ENCODE data around the gene ZAP70.

ZAP70 gene

GRCh38 chr2:97732436-97733340 lies 19.3 kb downstream of the ZAP70 start:
- DNase-seq (ENCODE audit: low read depth in 1 of 2, low spot score in 1 of 2) = no peak

DNA sequence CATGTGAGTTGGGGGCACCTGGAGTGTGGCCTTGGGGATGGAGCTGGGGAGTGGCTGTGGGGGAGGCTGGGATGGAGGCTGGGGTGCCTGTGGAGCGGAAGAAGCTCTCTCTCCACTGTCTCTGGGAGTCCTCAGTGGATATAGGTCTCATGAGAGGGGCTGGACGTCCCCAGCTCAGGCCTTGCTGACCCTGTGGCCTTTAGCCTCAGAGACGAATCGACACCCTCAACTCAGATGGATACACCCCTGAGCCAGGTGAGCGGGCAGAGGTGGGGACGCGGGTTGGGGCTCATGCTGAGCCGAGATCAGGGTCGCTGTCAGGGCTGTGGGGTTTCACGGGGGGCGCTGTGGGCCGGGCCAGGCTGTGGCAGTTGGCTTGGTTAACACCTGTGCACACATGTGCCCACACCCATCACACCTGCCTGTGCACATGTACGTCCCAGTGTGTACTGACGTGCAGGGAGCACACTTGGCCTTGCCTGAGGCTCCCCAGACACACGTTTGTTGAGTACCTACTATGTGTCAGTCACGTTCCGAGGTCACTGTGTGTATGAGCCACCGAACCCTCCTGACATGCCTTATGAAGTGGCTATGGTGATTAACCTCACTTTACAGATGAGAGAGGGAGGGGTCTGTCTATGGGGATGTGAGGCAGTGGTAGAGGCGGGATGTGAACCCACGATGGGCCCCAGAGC lies 20.1 kb downstream of the ZAP70 start:
- no peak for DNase-seq (ENCODE audit: low read depth in 1 of 2, low spot score in 1 of 2)

DNA sequence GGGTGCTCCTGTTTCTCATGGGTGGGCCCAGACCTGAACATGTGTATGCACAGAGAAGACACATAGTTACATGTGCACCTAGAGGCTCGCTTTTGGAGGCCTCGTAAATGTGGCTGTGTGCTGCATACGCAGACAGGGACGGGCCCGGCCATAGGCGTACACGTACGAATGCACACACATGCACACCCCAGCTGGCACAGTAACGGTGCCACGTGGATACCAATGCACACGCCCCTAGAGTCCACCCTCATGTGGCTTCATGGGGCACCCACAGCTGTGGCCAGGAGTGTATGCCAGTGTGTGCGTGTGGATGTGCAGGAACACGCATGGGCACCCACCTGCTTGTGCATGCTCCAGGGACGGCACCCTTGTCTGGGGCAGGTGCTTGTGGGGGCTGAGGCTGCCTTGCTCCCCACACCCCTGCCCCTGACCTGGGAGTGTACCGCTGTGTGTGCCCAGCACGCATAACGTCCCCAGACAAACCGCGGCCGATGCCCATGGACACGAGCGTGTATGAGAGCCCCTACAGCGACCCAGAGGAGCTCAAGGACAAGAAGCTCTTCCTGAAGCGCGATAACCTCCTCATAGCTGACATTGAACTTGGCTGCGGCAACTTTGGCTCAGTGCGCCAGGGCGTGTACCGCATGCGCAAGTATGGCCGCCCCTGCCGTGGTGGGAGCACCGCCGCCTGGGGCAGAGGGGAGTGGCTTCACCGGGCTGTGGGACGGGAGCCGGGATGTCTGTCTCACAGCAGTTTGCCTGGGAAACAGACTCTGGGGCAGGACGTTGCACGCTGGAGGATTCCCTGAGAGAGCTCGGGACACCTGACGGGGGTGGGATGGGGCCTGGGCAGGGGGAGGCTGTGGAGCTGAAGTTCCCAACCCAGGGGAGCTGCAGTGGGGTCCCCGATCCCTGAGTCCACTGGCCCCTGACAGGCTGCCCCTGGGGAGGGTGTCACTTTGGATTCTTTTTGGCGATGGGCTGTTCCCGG lies 21.0 kb downstream of the ZAP70 start:
- no peak for DNase-seq (ENCODE audit: low read depth in 1 of 2, low spot score in 1 of 2)

DNA sequence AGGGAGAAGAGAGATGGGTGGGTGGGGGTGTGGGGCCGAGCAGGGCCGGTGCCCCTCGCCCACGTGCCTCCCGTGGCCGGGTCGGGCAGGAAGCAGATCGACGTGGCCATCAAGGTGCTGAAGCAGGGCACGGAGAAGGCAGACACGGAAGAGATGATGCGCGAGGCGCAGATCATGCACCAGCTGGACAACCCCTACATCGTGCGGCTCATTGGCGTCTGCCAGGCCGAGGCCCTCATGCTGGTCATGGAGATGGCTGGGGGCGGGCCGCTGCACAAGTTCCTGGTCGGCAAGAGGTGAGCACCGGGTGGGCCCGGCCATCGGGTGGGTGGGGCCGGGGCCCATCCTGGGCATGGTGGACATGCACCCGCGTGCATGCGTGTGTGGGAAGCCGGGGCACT lies 21.8 kb downstream of the ZAP70 start:
- no peak for DNase-seq (ENCODE audit: low read depth in 1 of 2, low spot score in 1 of 2)

DNA sequence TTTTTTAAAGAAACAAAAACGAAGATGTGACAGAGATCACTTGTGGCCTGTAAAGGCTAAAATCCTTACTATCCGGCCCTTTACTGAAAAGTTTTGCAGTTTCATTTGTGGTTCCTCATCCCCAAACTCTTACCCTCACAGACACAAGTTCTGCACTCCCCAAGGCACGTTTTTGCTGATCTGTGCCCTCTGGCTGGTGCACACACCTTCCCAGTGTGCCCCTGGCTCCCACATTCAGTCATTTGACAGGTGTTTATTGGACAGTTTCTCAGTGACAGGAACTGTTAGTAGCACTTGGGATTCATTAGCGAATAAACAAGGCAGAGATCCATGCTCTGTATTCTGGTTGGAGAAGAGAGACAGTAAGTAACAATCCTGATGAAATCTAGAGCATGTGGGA lies 22.8 kb downstream of the ZAP70 start:
- no peak for DNase-seq (ENCODE audit: low read depth in 1 of 2, low spot score in 1 of 2)

DNA sequence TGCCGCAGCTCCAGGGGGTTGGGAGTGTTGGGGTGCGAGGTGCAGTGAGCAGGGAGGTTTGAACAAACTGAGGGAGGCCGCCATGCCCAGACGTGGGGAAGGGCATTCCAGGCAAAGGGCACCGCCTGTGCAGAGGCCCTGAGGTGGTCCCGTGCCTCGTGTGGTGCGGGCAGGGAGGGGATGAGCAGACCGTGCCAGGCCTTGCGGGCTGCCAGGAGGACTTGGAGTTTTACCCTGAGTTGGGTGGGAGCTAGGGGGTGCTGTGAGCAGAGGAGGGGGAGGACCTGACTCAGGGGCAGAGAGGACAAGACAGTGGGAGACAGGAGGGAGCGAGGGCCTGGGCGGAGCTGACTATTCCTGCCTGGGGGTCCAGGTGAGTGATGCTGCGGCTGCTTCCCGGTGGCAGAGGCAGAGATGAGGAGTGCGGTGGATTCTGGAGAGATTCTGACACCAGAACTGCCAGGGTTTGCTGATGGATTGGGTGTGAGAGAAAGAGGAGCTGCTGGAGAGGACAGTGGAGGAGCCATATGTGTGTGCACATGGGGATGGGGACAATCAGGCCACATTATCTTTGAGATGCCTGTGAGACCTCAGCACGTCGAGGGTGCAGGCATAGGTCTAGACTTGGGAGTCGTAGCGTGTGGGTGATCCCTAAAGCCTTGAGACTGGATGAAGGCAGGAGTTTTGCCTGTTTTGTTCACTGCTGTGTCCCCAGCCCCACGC lies 23.4 kb downstream of the ZAP70 start:
- no peak for DNase-seq (ENCODE audit: low read depth in 1 of 2, low spot score in 1 of 2)

DNA sequence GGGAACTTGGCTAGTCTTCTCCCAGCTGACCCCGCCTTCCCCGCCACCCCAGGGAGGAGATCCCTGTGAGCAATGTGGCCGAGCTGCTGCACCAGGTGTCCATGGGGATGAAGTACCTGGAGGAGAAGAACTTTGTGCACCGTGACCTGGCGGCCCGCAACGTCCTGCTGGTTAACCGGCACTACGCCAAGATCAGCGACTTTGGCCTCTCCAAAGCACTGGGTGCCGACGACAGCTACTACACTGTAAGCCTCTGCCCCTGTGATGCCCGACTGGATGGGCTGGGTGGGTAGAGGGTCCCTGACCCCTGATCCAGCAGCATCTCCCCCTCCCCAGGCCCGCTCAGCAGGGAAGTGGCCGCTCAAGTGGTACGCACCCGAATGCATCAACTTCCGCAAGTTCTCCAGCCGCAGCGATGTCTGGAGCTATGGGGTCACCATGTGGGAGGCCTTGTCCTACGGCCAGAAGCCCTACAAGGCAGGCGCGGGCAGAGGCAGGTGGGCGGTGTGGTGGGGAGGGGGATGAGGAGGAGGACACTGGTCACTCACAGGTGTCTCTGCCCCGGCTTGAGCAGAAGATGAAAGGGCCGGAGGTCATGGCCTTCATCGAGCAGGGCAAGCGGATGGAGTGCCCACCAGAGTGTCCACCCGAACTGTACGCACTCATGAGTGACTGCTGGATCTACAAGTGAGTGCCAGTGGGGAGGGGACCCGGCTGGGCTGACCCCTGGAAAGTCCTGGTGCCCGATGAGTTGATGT lies 24.2 kb downstream of the ZAP70 start:
- DNase-seq (ENCODE audit: low read depth in 1 of 2, low spot score in 1 of 2) = no peak

DNA sequence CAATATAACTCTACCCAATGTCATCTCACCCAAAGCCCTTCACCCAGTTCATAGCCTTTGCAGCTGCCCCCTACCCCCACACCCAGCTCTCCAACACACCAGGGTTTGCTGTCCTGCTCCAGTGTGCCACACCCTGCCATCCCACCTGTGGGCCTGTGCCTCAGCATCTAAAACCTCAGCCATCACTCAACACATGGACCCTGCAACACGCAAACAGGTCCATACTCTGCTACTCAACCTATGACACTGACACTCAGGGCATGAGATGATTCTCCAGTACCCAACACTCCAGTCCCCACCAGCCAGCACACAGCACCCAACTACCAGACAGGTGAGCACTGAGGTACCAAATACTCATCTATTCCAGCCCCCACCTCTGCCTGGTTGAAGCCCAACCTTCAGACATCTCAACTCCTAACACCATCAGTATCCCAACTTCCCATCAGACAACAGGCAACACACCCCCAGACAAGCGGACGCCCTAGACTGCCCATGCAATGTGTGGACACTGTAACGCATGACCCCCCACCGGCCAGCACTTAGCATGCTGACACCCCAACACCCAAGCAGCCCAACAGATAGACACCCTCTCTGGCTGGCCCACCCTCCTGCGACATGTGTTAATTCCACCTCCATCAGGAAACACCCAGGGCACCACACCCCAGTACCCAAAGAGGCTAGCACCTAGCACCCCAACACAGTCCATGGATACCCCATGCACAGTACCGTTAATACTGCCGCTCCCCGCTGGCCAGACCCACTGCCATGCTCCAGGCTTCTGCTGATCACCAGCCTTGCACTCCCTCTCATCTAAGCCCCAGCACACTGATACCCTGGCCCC lies 25.0 kb downstream of the ZAP70 start:
- DNase-seq (ENCODE audit: low read depth in 1 of 2, low spot score in 1 of 2) = no peak

DNA sequence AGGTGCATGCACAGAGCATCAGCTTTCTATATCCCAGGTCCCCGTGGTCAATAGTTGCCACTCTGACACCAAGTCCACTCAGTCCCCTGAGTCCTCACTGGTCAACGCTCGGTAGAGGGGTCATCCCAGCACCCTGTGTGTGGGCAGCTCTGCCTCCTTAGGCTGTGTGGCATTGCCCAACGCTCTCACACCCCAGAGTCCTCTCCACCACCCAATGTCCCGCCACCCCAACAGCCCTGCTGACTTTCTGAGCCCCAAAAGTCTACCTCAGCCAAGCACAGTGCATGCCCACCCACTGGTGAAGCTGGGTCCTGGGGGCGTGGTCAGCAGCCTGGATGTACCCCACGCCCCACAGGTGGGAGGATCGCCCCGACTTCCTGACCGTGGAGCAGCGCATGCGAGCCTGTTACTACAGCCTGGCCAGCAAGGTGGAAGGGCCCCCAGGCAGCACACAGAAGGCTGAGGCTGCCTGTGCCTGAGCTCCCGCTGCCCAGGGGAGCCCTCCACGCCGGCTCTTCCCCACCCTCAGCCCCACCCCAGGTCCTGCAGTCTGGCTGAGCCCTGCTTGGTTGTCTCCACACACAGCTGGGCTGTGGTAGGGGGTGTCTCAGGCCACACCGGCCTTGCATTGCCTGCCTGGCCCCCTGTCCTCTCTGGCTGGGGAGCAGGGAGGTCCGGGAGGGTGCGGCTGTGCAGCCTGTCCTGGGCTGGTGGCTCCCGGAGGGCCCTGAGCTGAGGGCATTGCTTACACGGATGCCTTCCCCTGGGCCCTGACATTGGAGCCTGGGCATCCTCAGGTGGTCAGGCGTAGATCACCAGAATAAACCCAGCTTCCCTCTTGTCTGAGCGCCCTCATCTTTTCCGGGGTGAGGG lies 25.9 kb downstream of the ZAP70 start:
- DNase-seq (ENCODE audit: low read depth in 1 of 2, low spot score in 1 of 2) = no peak

DNA sequence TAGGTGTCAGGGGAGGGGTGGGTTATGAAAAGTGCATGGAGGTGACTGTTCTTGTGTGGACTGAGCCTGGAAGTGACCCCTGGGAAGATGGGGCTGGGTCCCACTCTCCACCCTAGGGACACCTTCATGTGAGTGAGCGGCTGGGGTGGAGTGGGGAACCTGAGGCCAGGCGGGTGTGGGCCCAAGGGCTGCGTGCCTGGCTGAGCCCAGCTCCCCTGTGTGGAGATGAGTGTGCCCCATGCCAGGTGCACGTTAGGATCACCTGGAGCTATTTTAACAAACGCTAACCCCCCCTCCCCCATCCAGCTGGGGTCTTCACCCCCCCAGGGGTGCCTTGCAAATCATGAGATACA lies 26.5 kb downstream of the ZAP70 start:
- no peak for DNase-seq (ENCODE audit: low read depth in 1 of 2, low spot score in 1 of 2)

DNA sequence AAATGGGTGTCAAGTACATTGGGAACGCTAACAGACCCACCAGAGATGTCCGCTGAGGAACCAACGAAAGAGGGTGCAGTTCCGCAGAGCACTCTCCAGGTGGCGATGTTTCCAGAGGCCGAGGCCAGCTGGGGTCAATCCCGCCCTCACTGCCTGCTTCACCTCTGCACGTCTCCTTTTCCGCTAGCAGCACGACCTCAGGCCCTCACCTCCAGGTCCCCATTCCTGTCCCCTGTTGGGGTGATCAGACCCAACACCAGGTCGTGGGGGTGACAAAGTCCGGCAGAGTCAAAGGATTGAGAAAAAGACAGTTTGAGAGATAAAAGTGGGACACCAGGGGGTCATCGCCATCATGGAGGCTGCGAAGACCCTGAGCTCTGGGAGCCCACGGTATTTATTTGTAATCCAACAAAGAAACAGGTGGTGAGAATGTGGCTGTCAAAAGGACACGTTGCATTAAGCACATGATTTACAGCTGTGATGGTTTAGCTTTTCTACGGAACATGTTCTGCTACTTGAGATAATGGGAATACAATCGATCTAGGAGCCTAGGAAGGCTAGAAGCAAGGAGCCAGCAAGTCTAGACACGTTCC lies 27.3 kb downstream of the ZAP70 start:
- DNase-seq (ENCODE audit: low read depth in 1 of 2, low spot score in 1 of 2) = no peak

- DNase-seq (ENCODE audit: low read depth in 1 of 2, low spot score in 1 of 2) = no peak
These were observed 27.9 kb downstream of the ZAP70 start for GRCh38 chr2:97741251-97741650.

DNA sequence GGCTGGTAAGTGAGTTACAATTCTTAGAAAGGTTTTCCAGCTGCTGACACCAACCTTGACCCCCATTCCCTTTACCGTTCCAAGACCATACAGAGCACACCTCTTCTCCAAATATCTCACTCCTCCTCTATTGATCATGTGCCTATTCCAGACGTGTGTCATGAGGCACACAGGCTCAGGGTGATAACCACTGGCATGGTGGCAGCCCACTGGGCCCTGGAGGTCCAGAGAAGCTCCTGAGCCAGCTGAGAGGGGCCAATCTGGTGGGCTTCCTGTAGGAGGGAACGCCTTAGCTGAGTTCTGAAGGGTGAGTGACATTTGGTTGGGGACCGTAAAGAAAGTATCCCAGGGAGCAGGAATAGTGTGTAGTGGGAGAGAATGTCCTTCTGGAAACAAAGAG lies 28.3 kb downstream of the ZAP70 start:
- no peak for DNase-seq (ENCODE audit: low read depth in 1 of 2, low spot score in 1 of 2)

DNA sequence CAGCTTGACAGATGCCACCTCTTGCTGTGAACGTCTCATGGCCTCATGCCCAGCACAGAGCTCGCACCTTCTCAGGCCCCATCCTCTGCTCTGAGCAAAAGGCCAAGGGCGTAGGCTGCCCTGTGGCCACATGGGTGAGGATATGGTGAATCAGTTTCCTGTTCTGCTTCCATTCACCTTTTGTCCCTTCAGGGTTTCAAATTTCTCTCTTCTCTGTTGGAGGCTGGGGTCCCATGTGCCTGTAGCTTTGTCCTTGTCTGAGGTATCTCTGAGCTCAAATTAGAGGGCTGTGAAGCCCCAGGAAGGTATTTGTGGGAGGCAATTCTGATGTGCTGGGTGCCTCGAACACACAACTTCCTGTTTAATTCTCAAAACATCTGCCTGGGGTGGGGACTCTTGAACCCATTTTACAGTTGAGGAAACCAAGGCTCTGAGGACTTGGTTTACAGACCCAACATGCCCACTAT lies 29.0 kb downstream of the ZAP70 start:
- DNase-seq (ENCODE audit: low read depth in 1 of 2, low spot score in 1 of 2) = no peak

- no peak for DNase-seq (ENCODE audit: low read depth in 1 of 2, low spot score in 1 of 2)
These were observed 30.5 kb downstream of the ZAP70 start for GRCh38 chr2:97743913-97744312.

- DNase-seq (ENCODE audit: low read depth in 1 of 2, low spot score in 1 of 2) = peak in 1 of 2 donors; percentile 33
These were observed 32.2 kb downstream of the ZAP70 start for GRCh38 chr2:97745474-97746174.

GRCh38 chr2:97747285-97747684 lies 33.9 kb downstream of the ZAP70 start:
- no peak for DNase-seq (ENCODE audit: low read depth in 1 of 2, low spot score in 1 of 2)

Measured in activated CD4-positive, alpha-beta T cell treated with anti-CD3 and anti-CD28 coated beads, Interleukin-2, amount 50 U/mL, for 24 hours (primary cell).